Measurements from ENCODE around the gene MORN3.

MORN3 gene

GRCh38 chr12:121613462-121613861 lies 56.0 kb downstream of the MORN3 start:
- TF ChIP-seq CREB1 (IDR thresholded peaks at IDR 0.05; ENCODE audit: low read depth) (no peak), YY1 (IDR thresholded peaks at IDR 0.05; ENCODE audit: low read depth) (no peak), EGR1 (IDR thresholded peaks at IDR 0.05) (no peak), FOXM1 (IDR thresholded peaks at IDR 0.05; ENCODE audit: borderline replicate concordance, low read depth) (no peak), REST (IDR thresholded peaks at IDR 0.05; ENCODE audit: low read depth) (no peak), RAD21 (IDR thresholded peaks at IDR 0.05; ENCODE audit: low read depth) (no peak), TEAD4 (IDR thresholded peaks at IDR 0.05) (no peak), MAX (IDR thresholded peaks at IDR 0.05) (no peak), ZBTB7A (IDR thresholded peaks at IDR 0.05; ENCODE audit: low read depth) (no peak), TCF12 (IDR thresholded peaks at IDR 0.05; ENCODE audit: low read depth) (no peak), EP300 (IDR thresholded peaks at IDR 0.05; ENCODE audit: borderline replicate concordance) (no peak), TAF1 (IDR thresholded peaks at IDR 0.05; ENCODE audit: low read depth) (no peak), NFIC (IDR thresholded peaks at IDR 0.05) (no peak), CEBPB (IDR thresholded peaks at IDR 0.05) (no peak)
- TF ChIP-seq, protein P1, sequence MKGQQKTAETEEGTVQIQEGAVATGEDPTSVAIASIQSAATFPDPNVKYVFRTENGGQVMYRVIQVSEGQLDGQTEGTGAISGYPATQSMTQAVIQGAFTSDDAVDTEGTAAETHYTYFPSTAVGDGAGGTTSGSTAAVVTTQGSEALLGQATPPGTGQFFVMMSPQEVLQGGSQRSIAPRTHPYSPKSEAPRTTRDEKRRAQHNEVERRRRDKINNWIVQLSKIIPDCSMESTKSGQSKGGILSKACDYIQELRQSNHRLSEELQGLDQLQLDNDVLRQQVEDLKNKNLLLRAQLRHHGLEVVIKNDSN (IDR thresholded peaks at IDR 0.05) = no peak

- TF ChIP-seq ZBTB7A (IDR thresholded peaks at IDR 0.05; ENCODE audit: low read depth) (no peak), CEBPB (IDR thresholded peaks at IDR 0.05) (no peak), TEAD4 (IDR thresholded peaks at IDR 0.05) (no peak), EGR1 (IDR thresholded peaks at IDR 0.05) (no peak), YY1 (IDR thresholded peaks at IDR 0.05; ENCODE audit: low read depth) (no peak), MAX (IDR thresholded peaks at IDR 0.05) (no peak), CREB1 (IDR thresholded peaks at IDR 0.05; ENCODE audit: low read depth) (no peak), TCF12 (IDR thresholded peaks at IDR 0.05; ENCODE audit: low read depth) (no peak), EP300 (IDR thresholded peaks at IDR 0.05; ENCODE audit: borderline replicate concordance) (no peak), RAD21 (IDR thresholded peaks at IDR 0.05; ENCODE audit: low read depth) (no peak), NFIC (IDR thresholded peaks at IDR 0.05) (no peak), TAF1 (IDR thresholded peaks at IDR 0.05; ENCODE audit: low read depth) (no peak), REST (IDR thresholded peaks at IDR 0.05; ENCODE audit: low read depth) (no peak), FOXM1 (IDR thresholded peaks at IDR 0.05; ENCODE audit: borderline replicate concordance, low read depth) (no peak)
- TF ChIP-seq, protein P1 (IDR thresholded peaks at IDR 0.05) = no peak
Measured at GRCh38 chr12:121611306-121611705, 58.1 kb downstream of the MORN3 start.

DNA sequence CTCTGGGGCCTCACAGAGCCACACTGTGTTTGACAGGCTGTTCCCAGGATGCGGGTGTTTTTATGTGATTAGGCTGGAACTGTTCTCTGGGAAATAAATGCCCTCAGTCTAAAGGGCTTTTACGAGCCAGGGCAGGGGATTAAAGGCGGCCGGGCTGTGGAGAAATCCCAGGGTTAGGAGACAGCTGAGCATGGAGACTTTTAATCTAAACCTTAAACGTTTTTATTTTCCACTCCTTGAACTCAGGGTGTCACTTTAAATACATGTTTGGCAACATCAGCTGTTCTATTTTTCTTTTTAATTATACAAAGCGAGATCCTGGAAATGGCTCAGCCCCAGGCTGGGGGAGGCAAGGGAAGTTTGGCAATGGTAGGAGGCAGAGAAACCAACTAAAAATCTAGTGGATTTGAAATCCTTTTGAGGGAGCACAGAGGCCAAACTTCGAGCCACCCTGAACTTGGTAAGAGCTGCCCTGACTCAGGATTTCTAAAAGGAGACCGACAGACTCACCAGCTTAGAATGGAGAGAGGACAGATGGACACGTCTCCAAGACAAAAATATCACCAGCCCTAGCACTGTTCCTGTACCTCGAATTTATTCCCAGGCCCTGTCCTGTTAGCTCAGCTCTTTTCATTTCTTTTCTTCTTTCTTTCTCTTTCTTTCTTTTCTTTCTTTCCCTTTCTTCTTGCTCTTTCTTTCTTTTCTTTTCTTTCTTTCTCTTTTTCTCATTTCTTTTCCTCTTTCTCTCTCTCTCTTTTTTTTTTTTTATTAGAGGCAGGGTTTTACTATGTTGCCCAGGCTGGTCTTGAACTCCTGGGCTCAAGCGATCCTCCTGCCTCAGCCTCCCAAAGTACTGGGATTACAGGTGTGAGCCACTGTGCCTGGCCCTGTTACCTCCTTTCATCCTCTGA lies 59.0 kb downstream of the MORN3 start:
- TF ChIP-seq EP300 (IDR thresholded peaks at IDR 0.05; ENCODE audit: borderline replicate concordance) = no peak

DNA sequence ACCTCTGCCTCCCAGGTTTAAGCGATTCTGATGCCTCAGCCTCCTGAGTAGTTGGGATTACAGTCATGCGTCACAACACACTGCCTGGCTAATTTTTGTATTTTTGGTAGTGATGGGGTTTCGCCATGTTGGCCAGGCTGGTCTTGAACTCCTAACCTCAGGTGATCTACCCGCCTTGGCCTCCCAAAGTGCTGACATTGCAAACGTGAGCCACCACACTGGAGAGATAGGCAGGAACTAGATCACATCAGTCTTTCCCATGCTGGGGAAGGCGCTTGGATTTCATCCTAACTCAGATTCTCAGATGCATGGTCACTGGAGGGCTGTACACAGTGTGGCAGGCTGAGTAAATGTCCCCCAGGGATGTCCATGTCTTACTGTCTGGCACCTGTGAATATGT lies 61.2 kb downstream of the MORN3 start:
- TF ChIP-seq FOXM1 (IDR thresholded peaks at IDR 0.05; ENCODE audit: borderline replicate concordance, low read depth) (no peak), TAF1 (IDR thresholded peaks at IDR 0.05; ENCODE audit: low read depth) (no peak), MAX (IDR thresholded peaks at IDR 0.05) (no peak)

GRCh38 chr12:121603581-121603980 lies 65.9 kb downstream of the MORN3 start:
- TF ChIP-seq TCF12 (IDR thresholded peaks at IDR 0.05; ENCODE audit: low read depth) (no peak), FOXM1 (IDR thresholded peaks at IDR 0.05; ENCODE audit: borderline replicate concordance, low read depth) (no peak), CREB1 (IDR thresholded peaks at IDR 0.05; ENCODE audit: low read depth) (no peak), EGR1 (IDR thresholded peaks at IDR 0.05) (no peak), RAD21 (IDR thresholded peaks at IDR 0.05; ENCODE audit: low read depth) (no peak), YY1 (IDR thresholded peaks at IDR 0.05; ENCODE audit: low read depth) (no peak), TEAD4 (IDR thresholded peaks at IDR 0.05) (no peak), MAX (IDR thresholded peaks at IDR 0.05) (no peak), EP300 (IDR thresholded peaks at IDR 0.05; ENCODE audit: borderline replicate concordance) (no peak)
